ENCODE data around the gene CREG2. TPM values are rescaled to one million over a fixed set of nuclear protein-coding genes. Genes with fewer than 3 reads are reported as not detected.
"Not testable (repeated sequence)": the region's sequence is repeated elsewhere in the genome, so short reads cannot be mapped to it uniquely, and the experiment has no call there.

CREG2 gene
- total RNA-seq, 1 donor, result not detected

GRCh38 chr2:101330253-101330933 lies 56.9 kb downstream of the CREG2 start:
- peaks cover 3% of the 10 kb centered on the region for H3K9me3 ChIP-seq (ENCODE audit: low read depth, low read length)
- no peaks in the 10 kb centered on the region for H3K27me3 ChIP-seq (ENCODE audit: insufficient read depth, low read length)
- H3K4me3 ChIP-seq (ENCODE audit: low read length), result no peak overlapping the region
- peaks cover 53% of the 10 kb centered on the region for H3K4me1 ChIP-seq (ENCODE audit: insufficient read depth, low read length)

DNA sequence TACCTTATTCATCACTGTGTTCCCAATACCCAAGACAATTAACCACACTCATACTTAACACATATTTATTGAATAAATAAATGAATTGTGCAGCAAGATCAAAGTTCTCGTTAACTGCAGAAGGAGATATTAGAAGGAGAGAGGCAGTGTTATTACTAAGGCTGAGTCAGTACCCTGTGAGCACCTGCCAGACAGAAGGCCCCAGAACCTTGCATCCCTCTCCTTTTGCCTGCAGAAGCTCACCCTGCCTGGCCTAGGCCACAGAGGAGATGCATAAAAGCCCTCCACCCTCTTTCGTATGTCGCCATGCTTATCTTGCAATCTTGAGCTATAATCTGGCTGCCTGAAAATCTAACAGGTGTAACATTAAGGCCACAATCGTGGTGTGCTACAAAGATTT lies 58.3 kb downstream of the CREG2 start:
- H3K4me3 ChIP-seq (ENCODE audit: low read length), result no peak overlapping the region
- no peaks in the 10 kb centered on the region for H3K27me3 ChIP-seq (ENCODE audit: insufficient read depth, low read length)
- peaks cover 7% of the 10 kb centered on the region for H3K9me3 ChIP-seq (ENCODE audit: low read depth, low read length)
- peaks cover 53% of the 10 kb centered on the region for H3K4me1 ChIP-seq (ENCODE audit: insufficient read depth, low read length)

DNA sequence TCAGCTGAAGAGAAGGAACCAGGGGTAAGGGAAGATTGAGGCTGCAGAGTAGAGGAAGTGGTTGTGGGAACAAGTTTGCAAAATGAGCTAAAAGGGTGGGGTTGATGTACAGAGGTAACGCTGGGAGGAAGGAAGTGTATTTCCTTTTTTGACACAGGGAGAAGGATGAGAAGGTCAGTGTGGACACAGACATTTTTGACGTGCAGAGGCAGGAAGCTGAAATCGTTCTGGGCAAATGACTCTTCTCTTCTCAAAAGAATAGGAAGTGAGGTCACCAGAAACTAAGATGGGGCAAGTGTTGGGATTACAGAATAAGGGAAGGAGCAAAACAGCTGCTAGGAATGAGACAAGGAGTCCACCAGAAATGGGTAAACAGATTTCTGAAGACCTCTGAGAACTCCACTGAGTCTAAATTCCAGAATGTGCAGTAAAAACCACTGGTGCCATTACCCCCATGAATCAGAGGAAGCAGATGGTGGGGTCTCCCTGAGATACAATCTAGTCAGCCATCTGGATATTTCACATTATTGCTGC lies 58.8 kb downstream of the CREG2 start:
- H3K9me3 ChIP-seq (ENCODE audit: low read depth, low read length), result peaks cover 7% of the 10 kb centered on the region
- no peak overlapping the region for H3K4me3 ChIP-seq (ENCODE audit: low read length)
- peaks cover 53% of the 10 kb centered on the region for H3K4me1 ChIP-seq (ENCODE audit: insufficient read depth, low read length)
- H3K27me3 ChIP-seq (ENCODE audit: insufficient read depth, low read length), result no peaks in the 10 kb centered on the region

DNA sequence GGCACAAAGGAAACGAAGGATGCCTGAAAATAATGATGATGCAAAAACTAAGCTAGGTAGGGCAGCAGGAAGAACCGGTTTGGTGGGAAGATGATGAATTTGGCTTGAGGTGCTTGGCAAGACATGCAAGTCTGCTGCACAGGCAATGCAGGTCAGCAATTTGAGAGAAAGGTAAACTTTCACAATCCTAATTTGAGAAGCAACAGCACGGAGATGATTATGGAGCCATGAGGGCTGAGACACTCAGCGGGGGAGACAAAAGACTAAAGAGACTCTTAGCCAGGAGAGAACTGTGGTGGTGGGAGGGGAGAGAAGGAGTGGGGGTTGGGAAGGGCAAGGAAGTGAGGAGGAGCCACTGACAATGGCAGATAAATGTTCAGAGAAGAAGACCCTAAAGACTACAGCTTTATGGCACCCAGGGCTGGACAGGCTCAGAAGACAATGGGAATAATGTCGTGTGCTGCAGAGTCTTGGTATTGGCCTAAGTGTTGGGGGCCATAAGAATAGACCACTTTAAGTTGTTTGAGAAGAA lies 59.4 kb downstream of the CREG2 start:
- H3K4me1 ChIP-seq (ENCODE audit: insufficient read depth, low read length), result peaks cover 50% of the 10 kb centered on the region
- no peaks in the 10 kb centered on the region for H3K27me3 ChIP-seq (ENCODE audit: insufficient read depth, low read length)
- no peak overlapping the region for H3K4me3 ChIP-seq (ENCODE audit: low read length)
- peaks cover 7% of the 10 kb centered on the region for H3K9me3 ChIP-seq (ENCODE audit: low read depth, low read length)

- Histone ChIP-seq H3K27me3 (ENCODE audit: insufficient read depth, low read length) (no peaks in the 10 kb centered on the region), H3K4me3 (ENCODE audit: low read length) (no peak overlapping the region), H3K4me1 (ENCODE audit: insufficient read depth, low read length) (peaks cover 32% of the 10 kb centered on the region), H3K9me3 (ENCODE audit: low read depth, low read length) (peaks cover 7% of the 10 kb centered on the region)
Measured at GRCh38 chr2:101325425-101325824, 61.9 kb downstream of the CREG2 start.

- not testable (repeated sequence) for H3K9me3 ChIP-seq (ENCODE audit: low read depth, low read length); H3K27me3 ChIP-seq (ENCODE audit: insufficient read depth, low read length); H3K4me3 ChIP-seq (ENCODE audit: low read length)
- peaks cover 17% of the 10 kb centered on the region for H3K4me1 ChIP-seq (ENCODE audit: insufficient read depth, low read length)
Measured at GRCh38 chr2:101316568-101316967, 70.7 kb downstream of the CREG2 start.

- Histone ChIP-seq H3K4me1 (ENCODE audit: insufficient read depth, low read length) (peaks cover 48% of the 10 kb centered on the region), H3K27me3 (ENCODE audit: insufficient read depth, low read length) (no peaks in the 10 kb centered on the region), H3K9me3 (ENCODE audit: low read depth, low read length) (no peaks in the 10 kb centered on the region), H3K4me3 (ENCODE audit: low read length) (no peak overlapping the region)
Measured at GRCh38 chr2:101311696-101312017, 75.6 kb downstream of the CREG2 start.

GRCh38 chr2:101310834-101311695 lies 76.2 kb downstream of the CREG2 start:
- H3K4me1 ChIP-seq (ENCODE audit: insufficient read depth, low read length), result peaks cover 53% of the 10 kb centered on the region

GRCh38 chr2:101310090-101310833 lies 77.0 kb downstream of the CREG2 start:
- Histone ChIP-seq H3K9me3 (ENCODE audit: low read depth, low read length) (no peaks in the 10 kb centered on the region), H3K4me3 (ENCODE audit: low read length) (no peak overlapping the region), H3K4me1 (ENCODE audit: insufficient read depth, low read length) (peaks cover 61% of the 10 kb centered on the region), H3K27me3 (ENCODE audit: insufficient read depth, low read length) (no peaks in the 10 kb centered on the region)

More at GRCh38 chr2:101310834-101311695, 76.2 kb downstream of the CREG2 start:
- Histone ChIP-seq H3K27me3 (ENCODE audit: insufficient read depth, low read length) (no peaks in the 10 kb centered on the region), H3K4me3 (ENCODE audit: low read length) (no peak overlapping the region), H3K9me3 (ENCODE audit: low read depth, low read length) (no peaks in the 10 kb centered on the region)

DNA sequence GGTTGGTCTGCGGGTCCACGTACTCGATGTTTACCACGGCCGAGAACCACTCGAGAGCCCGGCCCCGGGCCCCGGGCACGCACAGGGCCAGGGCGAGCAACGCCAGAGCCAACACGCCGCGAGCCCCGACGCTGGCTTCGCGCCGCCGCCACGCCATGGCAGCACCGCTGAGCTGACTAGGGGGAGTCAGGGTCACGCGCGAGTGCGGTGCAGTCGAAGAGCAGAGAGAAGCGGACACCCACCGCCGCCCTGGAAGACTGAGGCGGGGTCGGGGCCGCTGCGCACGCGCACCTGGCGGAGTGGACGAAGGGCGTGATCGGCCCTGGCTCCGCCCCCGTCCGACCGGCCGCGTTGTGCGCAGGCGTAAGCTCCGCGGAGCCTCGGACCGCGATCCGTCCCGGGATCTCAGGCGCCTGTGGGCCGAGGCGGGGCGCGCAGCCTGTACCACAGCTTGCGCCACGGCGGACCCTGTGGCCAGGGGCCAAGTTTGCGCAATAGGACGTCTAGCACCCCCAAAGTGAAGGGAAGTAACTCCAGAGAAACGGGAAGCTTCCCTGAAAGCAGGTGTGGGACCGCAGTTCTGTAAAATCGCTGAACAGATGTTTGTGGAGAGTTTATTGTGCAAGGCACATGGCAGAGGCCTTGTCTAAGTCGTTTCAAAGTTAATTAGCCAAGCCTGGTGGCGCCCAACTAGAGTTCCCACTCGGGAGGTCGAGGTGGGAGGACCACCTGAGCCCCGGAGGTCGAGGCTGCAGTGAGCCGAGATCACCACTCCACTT lies 78.7 kb downstream of the CREG2 start, which contains the start of gene RNF149:
TSS of gene RNF149 (minus strand) at position 270 of the 779 bp plus-strand sequence. CDS start at position 157, 113 bp downstream.
- H3K4me3 ChIP-seq (ENCODE audit: low read length), result peak within 1 kb of the TSS; percentile 89
- H3K4me1 ChIP-seq (ENCODE audit: insufficient read depth, low read length), result peaks cover 77% of the 10 kb centered on the region
- no peaks in the 10 kb centered on the region for H3K9me3 ChIP-seq (ENCODE audit: low read depth, low read length)
- no peaks in the 10 kb centered on the region for H3K27me3 ChIP-seq (ENCODE audit: insufficient read depth, low read length)

DNA sequence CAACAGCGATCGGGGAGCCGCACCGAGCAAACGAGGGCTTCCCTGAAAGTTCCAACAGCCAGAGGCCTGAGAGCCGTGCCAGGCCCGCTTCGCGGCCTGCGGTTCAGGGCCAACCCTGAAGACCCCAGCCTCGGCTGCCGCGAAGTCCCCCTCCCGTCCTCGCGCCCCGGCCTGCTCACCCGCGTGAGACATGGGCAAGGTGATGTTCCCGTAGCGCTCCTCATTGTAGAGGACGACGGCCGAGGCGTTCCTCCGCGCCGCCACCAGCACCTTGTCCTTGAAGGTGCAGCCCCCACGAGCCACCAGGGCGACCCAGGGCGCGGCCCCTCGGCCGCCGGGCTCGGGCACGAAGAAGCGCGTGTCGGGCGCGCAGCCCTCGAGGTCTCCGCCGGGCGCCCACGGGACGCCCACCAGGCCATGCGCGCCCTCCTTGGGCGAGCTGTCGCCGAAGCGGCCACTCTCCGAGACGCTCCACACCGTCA lies 79.3 kb downstream of the CREG2 start:
- H3K9me3 ChIP-seq (ENCODE audit: low read depth, low read length), result no peaks in the 10 kb centered on the region
- H3K27me3 ChIP-seq (ENCODE audit: insufficient read depth, low read length), result no peaks in the 10 kb centered on the region
- peaks cover 77% of the 10 kb centered on the region for H3K4me1 ChIP-seq (ENCODE audit: insufficient read depth, low read length)
- H3K4me3 ChIP-seq (ENCODE audit: low read length), result peak overlapping the region; percentile 89

- no peaks in the 10 kb centered on the region for H3K27me3 ChIP-seq (ENCODE audit: insufficient read depth, low read length)
- peaks cover 79% of the 10 kb centered on the region for H3K4me1 ChIP-seq (ENCODE audit: insufficient read depth, low read length)
- peak overlapping the region; percentile 89 for H3K4me3 ChIP-seq (ENCODE audit: low read length)
- H3K9me3 ChIP-seq (ENCODE audit: low read depth, low read length), result no peaks in the 10 kb centered on the region
Measured at GRCh38 chr2:101307503-101307902, 79.8 kb downstream of the CREG2 start.

- Histone ChIP-seq H3K4me3 (ENCODE audit: low read length) (peak overlapping the region; percentile 89), H3K27me3 (ENCODE audit: insufficient read depth, low read length) (no peaks in the 10 kb centered on the region), H3K9me3 (ENCODE audit: low read depth, low read length) (no peaks in the 10 kb centered on the region), H3K4me1 (ENCODE audit: insufficient read depth, low read length) (peaks cover 79% of the 10 kb centered on the region)
Measured at GRCh38 chr2:101306410-101306809, 80.9 kb downstream of the CREG2 start.

- Histone ChIP-seq H3K4me1 (ENCODE audit: insufficient read depth, low read length) (peaks cover 79% of the 10 kb centered on the region), H3K4me3 (ENCODE audit: low read length) (peak overlapping the region; percentile 89), H3K27me3 (ENCODE audit: insufficient read depth, low read length) (no peaks in the 10 kb centered on the region), H3K9me3 (ENCODE audit: low read depth, low read length) (no peaks in the 10 kb centered on the region)
Measured at GRCh38 chr2:101305492-101306078, 81.7 kb downstream of the CREG2 start.
